H1 (cell line): ENCODE results near the gene MRPL9. TPM values are rescaled to one million over a fixed set of nuclear protein-coding genes. Genes with fewer than 3 reads are reported as not detected.

Source experiments
- CTCF ChIA-PET: fragments of 300-600 bp; sonication (Branson Sonifier 250); formaldehyde crosslinking; loops from one replicate; lab custom pipeline; 2021; ENCODE audit not compliant: partially characterized antibody; lab: Charles Lee
- POLR2A ChIA-PET: fragments of 300-600 bp; sonication (Branson Sonifier 250); formaldehyde crosslinking; loops from one replicate; lab custom pipeline; 2021; ENCODE audit warnings: inconsistent platforms; ENCODE audit not compliant: partially characterized antibody; lab: Charles Lee
- DNase-seq, 2 experiments: peaks; one replicate each; pipeline versions ENCODE4 v3.0.0 to v3.0.0-alpha.2; 2010 to 2022; ENCODE audit warnings: low spot score in 2 of 2, low read depth in 1 of 2, mixed read lengths in 1 of 2
- FAIRE-seq: peaks from 2 replicates; lab custom pipeline; 2011; peaks lifted over from hg19 to GRCh38; lab: Jason Lieb, UNC
- H2AFZ ChIP-seq: 2 replicates; pipeline ENCODE4 v1.8.1; 2012; ENCODE audit warnings: low read length, inconsistent platforms
- H2AK5ac ChIP-seq: 2 replicates; pipeline ENCODE4 v1.6.1; 2013; ENCODE audit warnings: low read depth, low read length
- H2BK120ac ChIP-seq: replicated peaks from 2 replicates; pipeline ENCODE3; 2013; ENCODE audit warnings: low read depth, low read length, inconsistent platforms
- H2BK12ac ChIP-seq: 2 replicates; pipeline ENCODE4 v1.6.1; 2013; ENCODE audit warnings: low read depth, low read length
- H2BK15ac ChIP-seq: 2 replicates; pipeline ENCODE4 v1.6.1; 2013; ENCODE audit warnings: low read length
- H2BK20ac ChIP-seq: 2 replicates; pipeline ENCODE4 v1.6.1; 2013; ENCODE audit warnings: low read length
- H2BK5ac ChIP-seq: 2 replicates; pipeline ENCODE4 v1.6.1; 2013; ENCODE audit warnings: low read depth, low read length
- H3K14ac ChIP-seq: 2 replicates; pipeline ENCODE4 v1.6.1; 2013; ENCODE audit warnings: inconsistent platforms; ENCODE audit not compliant: insufficient read length
- H3K18ac ChIP-seq: 2 replicates; pipeline ENCODE4 v1.6.1; 2013; ENCODE audit warnings: low read length; ENCODE audit errors: extremely low read depth
- H3K23ac ChIP-seq: 2 replicates; pipeline ENCODE4 v1.6.1; 2013; ENCODE audit warnings: inconsistent platforms; ENCODE audit not compliant: insufficient read length
- H3K23me2 ChIP-seq: 2 replicates; pipeline ENCODE4 v1.6.1; 2013; ENCODE audit warnings: low read depth, low read length
- H3K27ac ChIP-seq: 2 replicates; pipeline ENCODE4 v1.6.1; 2011; ENCODE audit warnings: low read depth, low read length, inconsistent platforms
- H3K27me3 ChIP-seq, 4 experiments: replicated peaks in 1 of 4; 1 replicate in 1 of 4; 2 replicates in 3 of 4; pipeline versions ENCODE4 v1.6.1 to v1.8.1; 2011 to 2013; ENCODE audit warnings: low read length in 3 of 4, mild to moderate bottlenecking in 3 of 4, inconsistent platforms in 2 of 4, mixed read lengths in 2 of 4, moderate library complexity in 1 of 4; ENCODE audit not compliant: control insufficient read depth in 3 of 4, insufficient read depth in 3 of 4; ENCODE audit errors: extremely low read depth in 1 of 4
- H3K36me3 ChIP-seq, 4 experiments: 2 replicates each; pipeline versions ENCODE4 v1.6.1 to v1.8.1; 2011 to 2013; ENCODE audit warnings: mild to moderate bottlenecking in 4 of 4, low read length in 3 of 4, moderate library complexity in 2 of 4, control low read depth in 1 of 4, inconsistent platforms in 1 of 4; ENCODE audit not compliant: insufficient read depth in 4 of 4, control insufficient read depth in 2 of 4
- H3K4ac ChIP-seq: replicated peaks from 2 replicates; pipeline ENCODE3; 2013; ENCODE audit warnings: low read length, low read depth, mixed read lengths, inconsistent platforms; ENCODE audit not compliant: insufficient read length
- H3K4me1 ChIP-seq, 4 experiments: replicated peaks in 1 of 4; 1 replicate in 1 of 4; 2 replicates in 3 of 4; pipeline versions ENCODE4 v1.6.1 to v1.8.1; 2011 to 2013; ENCODE audit warnings: low read length in 3 of 4, inconsistent platforms in 2 of 4, mixed read lengths in 1 of 4; ENCODE audit not compliant: insufficient read depth in 4 of 4, control insufficient read depth in 3 of 4
- H3K4me2 ChIP-seq, 2 experiments: 2 replicates each; pipeline versions ENCODE4 v1.6.1 to v1.8.1; 2011 to 2013; ENCODE audit warnings: low read depth in 2 of 2, low read length in 2 of 2, control low read depth in 1 of 2, inconsistent platforms in 1 of 2, mild to moderate bottlenecking in 1 of 2; ENCODE audit not compliant: insufficient read depth in 1 of 2
- H3K4me3 ChIP-seq, 4 experiments: fragments of 200-600, 300-600 bp in 1 of 4; sonication (generic), shearing (Covaris generic), sonication (Bioruptor Twin) in 1 of 4; 2 replicates each; pipeline versions ENCODE4 v1.5.1 to v1.8.1; 2011 to 2016; ENCODE audit warnings: low read length in 4 of 4, low read depth in 3 of 4, control low read depth in 2 of 4, inconsistent platforms in 2 of 4, mild to moderate bottlenecking in 2 of 4, mixed read lengths in 1 of 4, moderate library complexity in 1 of 4; ENCODE audit not compliant: insufficient read depth in 2 of 4; ENCODE audit errors: extremely low read depth in 1 of 4
- H3K56ac ChIP-seq: replicated peaks from 2 replicates; pipeline ENCODE3; 2013; ENCODE audit warnings: low read depth, mild to moderate bottlenecking, mixed read lengths, low read length, inconsistent platforms; ENCODE audit not compliant: insufficient read length
- H3K79me1 ChIP-seq: 2 replicates; pipeline ENCODE4 v1.6.1; 2013; ENCODE audit warnings: low read depth, low read length, control low read depth
- H3K79me2 ChIP-seq, 2 experiments: 2 replicates each; pipeline versions ENCODE4 v1.6.1 to v1.8.1; 2012 to 2013; ENCODE audit warnings: low read length in 2 of 2, mild to moderate bottlenecking in 2 of 2, inconsistent platforms in 1 of 2; ENCODE audit not compliant: insufficient read depth in 2 of 2, control insufficient read depth in 1 of 2
- H3K9ac ChIP-seq, 4 experiments: replicated peaks in 1 of 4; 1 replicate in 1 of 4; 2 replicates in 3 of 4; pipeline versions ENCODE4 v1.6.1 to v1.8.1; 2011 to 2013; ENCODE audit warnings: low read depth in 3 of 4, low read length in 3 of 4, control low read depth in 2 of 4, mild to moderate bottlenecking in 2 of 4, moderate library complexity in 2 of 4, inconsistent platforms in 1 of 4; ENCODE audit errors: extremely low read depth in 1 of 4
- H3K9me3 ChIP-seq, 2 experiments: 2 replicates each; pipeline versions ENCODE4 v1.6.1 to v1.8.1; 2012 to 2013; ENCODE audit warnings: mild to moderate bottlenecking in 2 of 2, moderate library complexity in 2 of 2, control low read depth in 1 of 2, inconsistent platforms in 1 of 2, low read depth in 1 of 2, low read length in 1 of 2, mixed read lengths in 1 of 2; ENCODE audit not compliant: insufficient read depth in 2 of 2
- H4K20me1 ChIP-seq, 2 experiments: replicated peaks in 1 of 2; 2 replicates each; pipeline versions ENCODE3 to v1.8.1; 2011 to 2013; ENCODE audit warnings: inconsistent platforms in 2 of 2, low read length in 2 of 2, mild to moderate bottlenecking in 1 of 2; ENCODE audit not compliant: insufficient read depth in 2 of 2, control insufficient read depth in 1 of 2
- H4K5ac ChIP-seq: 2 replicates; pipeline ENCODE4 v1.6.1; 2013; ENCODE audit warnings: low read length, low read depth, mixed read lengths, inconsistent platforms; ENCODE audit not compliant: insufficient read length
- H4K8ac ChIP-seq: 2 replicates; pipeline ENCODE4 v1.8.0; 2013; ENCODE audit warnings: mild to moderate bottlenecking, moderate library complexity, low read length, inconsistent platforms; ENCODE audit not compliant: insufficient read depth; ENCODE audit errors: extremely low read depth
- H4K91ac ChIP-seq: replicated peaks from 2 replicates; pipeline ENCODE3; 2013; ENCODE audit warnings: low read length, mixed read lengths, inconsistent platforms; ENCODE audit not compliant: insufficient read length
- CBX5 ChIP-seq: fragments of 300-800, 300-1000 bp; sonication (generic); IDR thresholded peaks from 2 replicates; pipeline ENCODE4 v1.7.1; 2016; ENCODE audit warnings: antibody characterized with exemption, low read length, low read depth
- CBX8 ChIP-seq: fragments of 300-800, 300-1000 bp; sonication (generic); IDR thresholded peaks from 2 replicates; pipeline ENCODE4 v1.7.1; 2016; ENCODE audit warnings: low read depth, low read length, borderline replicate concordance
- CHD2 ChIP-seq: IDR thresholded peaks from 2 replicates; pipeline ENCODE4 v1.6.1; 2012; ENCODE audit warnings: low read length, improper control_type of control experiment
- FOSL1 ChIP-seq: IDR thresholded peaks from 2 replicates; pipeline ENCODE4 v1.6.1; 2011; ENCODE audit warnings: mild to moderate bottlenecking, low read depth, low read length, moderate library complexity; ENCODE audit not compliant: insufficient read depth
- MAFK ChIP-seq: IDR thresholded peaks from 2 replicates; pipeline ENCODE4 v1.6.1; 2012; ENCODE audit warnings: low read depth, mild to moderate bottlenecking, improper control_type of control experiment, low read length
- POLR2A ChIP-seq, 2 experiments: IDR thresholded peaks; 1 replicate in 1 of 2; 2 replicates in 1 of 2; pipeline ENCODE4 v1.6.1; 2011; ENCODE audit warnings: low read depth in 2 of 2, low read length in 2 of 2, mild to moderate bottlenecking in 2 of 2; ENCODE audit errors: control extremely low read depth in 1 of 2
- RFX5 ChIP-seq: IDR thresholded peaks from 2 replicates; pipeline ENCODE4 v1.6.1; 2011; ENCODE audit warnings: low read depth, low read length, improper control_type of control experiment, borderline replicate concordance
- SIN3A ChIP-seq, 2 experiments: IDR thresholded peaks in 1 of 2; conservative IDR thresholded peaks in 1 of 2; 2 replicates each; pipeline ENCODE4 v1.6.1; 2011 to 2012; ENCODE audit warnings: low read length in 2 of 2, improper control_type of control experiment in 1 of 2, low read depth in 1 of 2, mild to moderate bottlenecking in 1 of 2
- SIRT6 ChIP-seq: IDR thresholded peaks from one replicate; pipeline ENCODE4 v1.7.1; 2012; ENCODE audit warnings: low read length, inconsistent platforms
- SP2 ChIP-seq: IDR thresholded peaks from 2 replicates; pipeline ENCODE4 v1.6.1; 2012; ENCODE audit warnings: mild to moderate bottlenecking, low read length, inconsistent platforms
- SP4 ChIP-seq: IDR thresholded peaks from 2 replicates; pipeline ENCODE4 v1.6.1; 2012; ENCODE audit warnings: low read length, inconsistent platforms
- TAF1 ChIP-seq: IDR thresholded peaks from 2 replicates; pipeline ENCODE4 v1.6.1; 2011; ENCODE audit warnings: mild to moderate bottlenecking, low read depth, low read length
- TCF12 ChIP-seq: IDR thresholded peaks from 2 replicates; pipeline ENCODE4 v1.6.1; 2011; ENCODE audit warnings: low read depth, mild to moderate bottlenecking, low read length
- WGBS, 2 experiments: shearing (Covaris generic) in 1 of 2; methylation state at CpG; one replicate each; pipeline versions ENCODE4 v1.1.6 to v1.1.7; 2013 to 2015; ENCODE audit warnings: low lambda C conversion rate in 2 of 2, mixed read lengths in 2 of 2, inconsistent platforms in 1 of 2, low coverage in 1 of 2, missing lambda C conversion rate in 1 of 2; ENCODE audit not compliant: insufficient replicate concordance in 2 of 2, insufficient coverage in 1 of 2, insufficient read length in 1 of 2; ENCODE audit errors: extremely low coverage in 1 of 2, missing lambda C conversion rate in 1 of 2; 5-methylcytosine and 5-hydroxymethylcytosine counted together
- polyA plus RNA-seq, 7 experiments: library from polyadenylated mRNA; depleted of rRNA in 3 of 7; stranded (reverse) in 5 of 7; unstranded in 2 of 7; fragments of >200 nt in 5 of 7; fragments of 200-250 nt in 2 of 7; gene quantifications; 1 replicate in 5 of 7; 2 replicates in 1 of 7; 4 replicates in 1 of 7; pipeline versions ENCODE4 v1.2.1 to v1.2.3, GENCODE V29; 2011 to 2013; ENCODE audit warnings: missing spikeins in 2 of 7, mixed read lengths in 2 of 7
- total RNA-seq: library from RNA; stranded (reverse); fragmentation: NEBNext Ultra II Directional; extraction: Animal tissue kit (Norgen Biotek cat#: 25700); gene quantifications from 2 replicates; pipeline ENCODE4 v1.2.1, GENCODE V29; 2021
- TF ChIP-seq, protein P1 (sequence below): IDR thresholded peaks from 2 replicates; pipeline ENCODE4 v1.6.1; 2012; ENCODE audit warnings: low read length, inconsistent platforms

The MRPL9 gene
- total and polyA plus RNA-seq, 2 of the 8 experiments (the other 6 are each of a cell fraction or from before 2014, with no cell fraction given) = 74.9 to 113 TPM

DNA sequence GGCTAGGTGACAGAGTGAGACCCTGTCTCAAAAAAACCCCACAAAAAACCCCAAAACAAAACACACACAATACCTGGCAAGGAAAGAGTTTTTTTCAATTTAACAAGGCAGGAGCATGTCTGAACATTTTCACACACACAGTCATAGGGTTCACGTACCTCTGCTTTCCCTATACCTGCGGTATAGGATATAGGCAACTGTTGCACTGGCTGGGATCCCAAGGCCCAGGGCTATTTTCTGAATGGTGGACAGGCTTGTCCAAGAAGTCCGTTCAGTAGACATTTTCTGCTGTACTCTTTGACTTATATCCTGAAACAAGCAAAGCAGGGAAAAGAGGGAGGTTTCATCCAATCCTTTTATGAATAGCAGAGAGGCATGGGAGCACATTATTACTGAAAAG, 19.4 kb upstream of the MRPL9 start:
- Histone ChIP-seq H2BK5ac (no peak overlapping the region), H3K4me3 (no peak overlapping the region), H3K18ac (no peak overlapping the region), H4K20me1 (no peaks in the 10 kb centered on the region), H3K9me3 (no peaks in the 10 kb centered on the region), H2AFZ (no peak overlapping the region), H3K23me2 (no peaks in the 10 kb centered on the region), H3K4ac (no peak overlapping the region), H2BK20ac (no peak overlapping the region), H3K79me1 (no peaks in the 10 kb centered on the region), H3K36me3 (peaks cover 0 to 18% (median 3%) of the 10 kb centered on the region in 4 experiments; a peak in 5 of 8 replicates), H2BK15ac (no peak overlapping the region), H2BK120ac (no peak overlapping the region), H3K4me1 (no peaks in the 10 kb centered on the region), H3K27ac (no peak overlapping the region; the same call in 1 of the 2 replicates), H3K56ac (no peak overlapping the region), H4K91ac (no peak overlapping the region), H3K79me2 (no peaks in the 10 kb centered on the region), H4K8ac (no peak overlapping the region), H3K23ac (no peak overlapping the region), H3K27me3 (no peaks in the 10 kb centered on the region), H3K9ac (no peak overlapping the region), H4K5ac (no peak overlapping the region), H2BK12ac (no peak overlapping the region), H3K4me2 (no peak overlapping the region), H2AK5ac (no peak overlapping the region), H3K14ac (no peak overlapping the region)
- DNase-seq (no peak), FAIRE-seq (no peak)
- WGBS, 2 experiments = 84% methylated on average over 3 of the region's 3 CpGs; no CpG with 5 or more reads in 1 of the 2 experiments
- ChIA-PET POLR2A (no interaction called here), CTCF (interaction anchor here (0.9 to 1.3 kb wide), 3 partner anchors 10 to 46 kb away, joined by 3 to 5 read pairs (median 3); no protein-coding TSS in a partner anchor)
- no peak for TF ChIP-seq POLR2A (IDR thresholded peaks at IDR 0.05; ENCODE audit: control extremely low read depth in 1 of 2, low read depth in 2 of 2, low read length in 2 of 2)
- TF ChIP-seq TCF12 = no peak
- no peak for TF ChIP-seq TAF1
- no peak for TF ChIP-seq MAFK
- TF ChIP-seq CBX8 = no peak
- TF ChIP-seq, protein P1, sequence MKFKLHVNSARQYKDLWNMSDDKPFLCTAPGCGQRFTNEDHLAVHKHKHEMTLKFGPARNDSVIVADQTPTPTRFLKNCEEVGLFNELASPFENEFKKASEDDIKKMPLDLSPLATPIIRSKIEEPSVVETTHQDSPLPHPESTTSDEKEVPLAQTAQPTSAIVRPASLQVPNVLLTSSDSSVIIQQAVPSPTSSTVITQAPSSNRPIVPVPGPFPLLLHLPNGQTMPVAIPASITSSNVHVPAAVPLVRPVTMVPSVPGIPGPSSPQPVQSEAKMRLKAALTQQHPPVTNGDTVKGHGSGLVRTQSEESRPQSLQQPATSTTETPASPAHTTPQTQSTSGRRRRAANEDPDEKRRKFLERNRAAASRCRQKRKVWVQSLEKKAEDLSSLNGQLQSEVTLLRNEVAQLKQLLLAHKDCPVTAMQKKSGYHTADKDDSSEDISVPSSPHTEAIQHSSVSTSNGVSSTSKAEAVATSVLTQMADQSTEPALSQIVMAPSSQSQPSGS = no peak
- no peak for TF ChIP-seq FOSL1
- no peak for TF ChIP-seq RFX5
- TF ChIP-seq CHD2 = no peak
- no peak for TF ChIP-seq SP2
- TF ChIP-seq CBX5 = no peak
- no peak for TF ChIP-seq SIRT6
- TF ChIP-seq SP4 = no peak
- TF ChIP-seq SIN3A (conservative IDR thresholded peaks at IDR 0.05 in 1 of 2, IDR thresholded peaks at IDR 0.05 in 1 of 2; ENCODE audit: low read depth in 1 of 2, low read length in 2 of 2) = no peak
